Gastroesophageal sphincter (tissue), 3 donors: ENCODE results near the gene SERPINE2.

ENCODE experiments used
- EP300 ChIP-seq: sonication (generic); formaldehyde crosslinking; IDR thresholded peaks from one replicate; pipeline ENCODE4 v1.6.1; 2017; ENCODE audit warnings: antibody characterized with exemption, mild to moderate bottlenecking
- TF ChIP-seq, protein P1 (sequence below), 4 experiments: fragments of 200-600 bp in 2 of 4; fragments of 450-650 bp in 2 of 4; sonication (generic) in 1 of 4; IDR thresholded peaks; one replicate each; pipeline ENCODE4 v1.5.1; 2017 to 2019; ENCODE audit warnings: antibody characterized with exemption in 4 of 4, mild to moderate bottlenecking in 2 of 4, moderate library complexity in 2 of 4

DNA sequence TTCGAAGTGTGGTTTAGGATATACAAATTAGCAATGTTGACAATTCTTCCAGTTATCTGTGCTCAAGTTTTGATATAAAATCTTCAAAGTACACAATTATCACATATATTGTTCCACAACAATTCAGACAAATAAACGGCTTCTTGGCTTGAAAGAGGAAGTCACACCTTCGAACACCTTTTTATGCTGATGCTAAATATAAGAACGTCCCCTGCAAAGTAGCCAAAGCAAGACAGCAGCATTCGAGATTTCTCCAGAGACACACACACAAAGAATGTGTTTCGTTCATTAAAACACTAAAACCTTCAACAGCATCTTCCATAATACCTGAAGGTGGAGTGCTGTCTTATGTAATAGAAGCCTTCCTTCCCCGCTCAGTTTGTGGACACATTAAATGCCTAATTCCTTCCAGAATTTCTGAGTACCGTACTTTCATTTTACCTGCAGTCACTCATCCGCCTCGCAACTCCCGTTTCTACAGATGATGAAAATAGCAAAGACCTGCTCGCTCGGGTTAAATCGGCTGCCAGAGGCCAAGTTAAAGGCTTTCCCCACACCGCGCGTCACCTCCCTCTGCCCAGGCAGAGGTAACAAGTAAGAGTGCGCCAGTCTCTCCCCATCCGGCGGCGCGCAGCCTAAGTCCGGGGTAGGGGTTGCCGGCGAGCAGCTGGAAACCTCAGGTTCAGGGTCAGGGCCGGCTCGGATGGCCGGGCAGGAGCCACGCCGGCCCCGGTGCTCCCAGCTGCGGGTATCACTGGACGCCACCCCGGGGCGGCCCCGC, 847 bp downstream of the SERPINE2 start:
- TF ChIP-seq, protein P1, sequence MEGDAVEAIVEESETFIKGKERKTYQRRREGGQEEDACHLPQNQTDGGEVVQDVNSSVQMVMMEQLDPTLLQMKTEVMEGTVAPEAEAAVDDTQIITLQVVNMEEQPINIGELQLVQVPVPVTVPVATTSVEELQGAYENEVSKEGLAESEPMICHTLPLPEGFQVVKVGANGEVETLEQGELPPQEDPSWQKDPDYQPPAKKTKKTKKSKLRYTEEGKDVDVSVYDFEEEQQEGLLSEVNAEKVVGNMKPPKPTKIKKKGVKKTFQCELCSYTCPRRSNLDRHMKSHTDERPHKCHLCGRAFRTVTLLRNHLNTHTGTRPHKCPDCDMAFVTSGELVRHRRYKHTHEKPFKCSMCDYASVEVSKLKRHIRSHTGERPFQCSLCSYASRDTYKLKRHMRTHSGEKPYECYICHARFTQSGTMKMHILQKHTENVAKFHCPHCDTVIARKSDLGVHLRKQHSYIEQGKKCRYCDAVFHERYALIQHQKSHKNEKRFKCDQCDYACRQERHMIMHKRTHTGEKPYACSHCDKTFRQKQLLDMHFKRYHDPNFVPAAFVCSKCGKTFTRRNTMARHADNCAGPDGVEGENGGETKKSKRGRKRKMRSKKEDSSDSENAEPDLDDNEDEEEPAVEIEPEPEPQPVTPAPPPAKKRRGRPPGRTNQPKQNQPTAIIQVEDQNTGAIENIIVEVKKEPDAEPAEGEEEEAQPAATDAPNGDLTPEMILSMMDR (IDR thresholded peaks at IDR 0.05), result no peak
- TF ChIP-seq EP300, result no peak
